ENCODE measurements around the gene SOAT2. TPM values are rescaled to one million over a fixed set of nuclear protein-coding genes. Genes with fewer than 3 reads are reported as not detected.

SOAT2 gene
- total RNA-seq, 6 donors from 2014 or later: 0.11 to 3.1 (median 0.13) TPM; not detected in 3

DNA sequence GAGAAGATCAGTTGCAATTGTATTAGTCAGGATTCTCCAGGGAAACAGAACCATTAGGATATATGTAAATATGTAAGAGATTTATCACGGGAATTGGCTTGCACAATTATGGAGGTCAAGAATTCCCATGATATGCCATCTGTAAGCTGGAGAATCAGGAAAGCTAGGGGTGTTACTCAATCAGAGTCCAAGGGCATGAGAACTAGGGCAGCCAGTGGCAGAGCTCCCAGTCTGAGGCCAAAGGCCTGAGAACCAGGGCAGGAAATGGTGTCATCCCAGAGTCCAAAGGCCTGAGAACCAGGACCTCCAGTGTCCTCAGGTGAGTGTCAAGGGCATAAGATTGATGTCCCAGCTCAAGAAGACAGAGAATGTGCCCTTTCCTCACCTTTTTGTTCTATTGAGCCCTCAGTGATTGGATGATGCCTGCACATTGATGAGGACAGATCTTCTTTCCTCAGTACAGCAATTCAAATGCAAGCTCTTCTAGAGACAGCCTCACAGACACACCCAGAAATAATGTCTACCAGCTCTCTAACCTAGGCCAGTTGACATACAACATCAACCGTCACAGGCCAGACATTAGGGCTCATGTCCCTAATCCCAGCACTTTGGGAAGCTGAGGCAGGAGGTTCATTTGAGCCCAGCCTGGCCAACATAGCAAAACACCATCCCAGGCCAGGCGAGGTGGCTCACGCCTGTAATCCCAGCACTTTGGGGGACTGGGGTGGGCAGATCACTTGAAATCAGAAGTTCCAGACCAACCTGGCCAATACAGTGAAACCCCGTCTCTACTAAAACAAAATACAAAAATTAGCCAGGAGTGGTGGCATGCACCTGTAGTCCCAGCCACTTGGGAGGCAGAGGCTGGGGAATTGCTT is 42.3 kb downstream of the SOAT2 start:
- no peak for ATAC-seq (ENCODE audit: low FRiP score in 2 of 2)
- H3K9me3 ChIP-seq: no peaks in the 10 kb centered on the region
- H3K4me3 ChIP-seq: no peak overlapping the region
- no peak for DNase-seq
- no peaks in the 10 kb centered on the region for H3K4me1 ChIP-seq
- H3K27ac ChIP-seq: no peak overlapping the region
- no peaks in the 10 kb centered on the region for H3K27me3 ChIP-seq
- TF ChIP-seq EP300 (IDR thresholded peaks at IDR 0.05) (no peak), POLR2AphosphoS5 (IDR thresholded peaks at IDR 0.05) (no peak), POLR2A (IDR thresholded peaks at IDR 0.05) (no peak)
- TF ChIP-seq, protein P1, sequence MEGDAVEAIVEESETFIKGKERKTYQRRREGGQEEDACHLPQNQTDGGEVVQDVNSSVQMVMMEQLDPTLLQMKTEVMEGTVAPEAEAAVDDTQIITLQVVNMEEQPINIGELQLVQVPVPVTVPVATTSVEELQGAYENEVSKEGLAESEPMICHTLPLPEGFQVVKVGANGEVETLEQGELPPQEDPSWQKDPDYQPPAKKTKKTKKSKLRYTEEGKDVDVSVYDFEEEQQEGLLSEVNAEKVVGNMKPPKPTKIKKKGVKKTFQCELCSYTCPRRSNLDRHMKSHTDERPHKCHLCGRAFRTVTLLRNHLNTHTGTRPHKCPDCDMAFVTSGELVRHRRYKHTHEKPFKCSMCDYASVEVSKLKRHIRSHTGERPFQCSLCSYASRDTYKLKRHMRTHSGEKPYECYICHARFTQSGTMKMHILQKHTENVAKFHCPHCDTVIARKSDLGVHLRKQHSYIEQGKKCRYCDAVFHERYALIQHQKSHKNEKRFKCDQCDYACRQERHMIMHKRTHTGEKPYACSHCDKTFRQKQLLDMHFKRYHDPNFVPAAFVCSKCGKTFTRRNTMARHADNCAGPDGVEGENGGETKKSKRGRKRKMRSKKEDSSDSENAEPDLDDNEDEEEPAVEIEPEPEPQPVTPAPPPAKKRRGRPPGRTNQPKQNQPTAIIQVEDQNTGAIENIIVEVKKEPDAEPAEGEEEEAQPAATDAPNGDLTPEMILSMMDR (IDR thresholded peaks at IDR 0.05): no peak
- WGBS, 2 donors: 90 to 91% methylated on average over 5 of the region's 5 CpGs
- no peaks in the 10 kb centered on the region for H3K36me3 ChIP-seq

DNA sequence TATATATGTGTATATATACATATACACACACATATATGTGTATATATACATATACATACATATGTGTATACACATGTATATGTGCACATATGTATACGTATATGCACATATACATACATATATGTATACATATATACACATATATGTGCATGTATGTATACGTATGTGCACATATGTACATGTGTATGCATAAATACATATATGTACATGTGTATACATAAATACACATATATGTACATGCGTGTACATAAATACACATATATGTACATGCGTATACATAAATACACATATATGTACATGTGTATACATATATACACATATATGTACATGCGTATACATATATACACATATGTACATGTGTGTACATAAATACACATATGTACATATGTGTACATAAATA is 43.9 kb downstream of the SOAT2 start:
- Histone ChIP-seq H3K27me3 (no peaks in the 10 kb centered on the region), H3K4me1 (no peaks in the 10 kb centered on the region), H3K27ac (no peak overlapping the region), H3K36me3 (no peaks in the 10 kb centered on the region), H3K4me3 (no peak overlapping the region), H3K9me3 (no peaks in the 10 kb centered on the region)
- 89 to 92% methylated on average over 5 of the region's 5 CpGs for WGBS, 2 donors
- TF ChIP-seq, protein P1 (IDR thresholded peaks at IDR 0.05): no peak
- TF ChIP-seq POLR2A (IDR thresholded peaks at IDR 0.05) (no peak), EP300 (IDR thresholded peaks at IDR 0.05) (no peak), POLR2AphosphoS5 (IDR thresholded peaks at IDR 0.05) (no peak)
- ATAC-seq (ENCODE audit: low FRiP score in 2 of 2) (no peak), DNase-seq (no peak)

DNA sequence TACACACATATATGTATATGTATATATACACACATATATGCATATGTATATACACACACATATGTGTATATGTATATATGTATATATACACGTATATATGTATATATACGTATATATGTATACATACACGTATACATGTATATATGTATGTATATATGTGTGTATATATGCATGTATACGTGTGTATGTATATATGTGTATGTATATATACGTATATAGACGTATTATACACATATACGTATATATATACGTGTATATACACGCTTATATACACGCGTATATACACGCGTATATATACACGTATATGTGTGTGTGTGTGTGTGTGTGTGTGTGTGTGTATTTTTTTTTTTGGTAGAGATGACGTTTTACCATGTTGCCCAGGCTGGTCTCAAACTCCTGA is 44.4 kb downstream of the SOAT2 start:
- WGBS, 2 donors: 89 to 93% methylated on average over 15 of the region's 15 CpGs
- H3K4me1 ChIP-seq: no peaks in the 10 kb centered on the region
- H3K27me3 ChIP-seq: no peaks in the 10 kb centered on the region
- H3K4me3 ChIP-seq: no peak overlapping the region
- DNase-seq (no peak), ATAC-seq (ENCODE audit: low FRiP score in 2 of 2) (no peak)
- no peak overlapping the region for H3K27ac ChIP-seq
- TF ChIP-seq, protein P1 (IDR thresholded peaks at IDR 0.05): no peak
- TF ChIP-seq POLR2AphosphoS5 (IDR thresholded peaks at IDR 0.05): no peak
- TF ChIP-seq POLR2A (IDR thresholded peaks at IDR 0.05): no peak
- no peak for TF ChIP-seq EP300 (IDR thresholded peaks at IDR 0.05)
- no peaks in the 10 kb centered on the region for H3K9me3 ChIP-seq
- no peaks in the 10 kb centered on the region for H3K36me3 ChIP-seq

DNA sequence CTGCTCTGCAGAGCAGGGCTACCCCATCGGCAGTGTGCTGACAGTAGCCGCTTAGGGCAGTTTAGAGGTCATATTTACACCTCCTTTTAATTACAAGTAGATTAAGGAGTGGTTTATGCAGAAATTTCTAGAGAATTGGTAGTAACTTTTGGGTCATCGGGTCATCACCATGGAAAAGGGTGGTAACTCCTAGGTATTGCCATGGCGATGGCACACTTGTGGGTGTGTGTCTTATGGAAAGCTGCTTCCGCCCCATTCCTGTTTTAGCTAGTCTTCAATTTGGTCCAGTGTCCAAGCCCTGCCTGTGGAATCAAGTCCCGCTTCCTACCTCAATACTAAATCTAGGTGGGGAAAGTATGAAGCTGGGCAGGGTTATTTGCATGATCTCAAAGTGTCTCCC is 47.8 kb downstream of the SOAT2 start:
- Histone ChIP-seq H3K4me1 (no peaks in the 10 kb centered on the region), H3K36me3 (no peaks in the 10 kb centered on the region), H3K9me3 (no peaks in the 10 kb centered on the region), H3K4me3 (no peak overlapping the region), H3K27me3 (no peaks in the 10 kb centered on the region), H3K27ac (no peak overlapping the region)
- DNase-seq (no peak), ATAC-seq (ENCODE audit: low FRiP score in 2 of 2) (no peak)
- TF ChIP-seq POLR2A (IDR thresholded peaks at IDR 0.05) (no peak), POLR2AphosphoS5 (IDR thresholded peaks at IDR 0.05) (no peak), EP300 (IDR thresholded peaks at IDR 0.05) (no peak)
- TF ChIP-seq, protein P1 (IDR thresholded peaks at IDR 0.05): no peak
- 89 to 90% methylated on average over 6 of the region's 6 CpGs for whole genome bisulfite sequencing, 2 donors

DNA sequence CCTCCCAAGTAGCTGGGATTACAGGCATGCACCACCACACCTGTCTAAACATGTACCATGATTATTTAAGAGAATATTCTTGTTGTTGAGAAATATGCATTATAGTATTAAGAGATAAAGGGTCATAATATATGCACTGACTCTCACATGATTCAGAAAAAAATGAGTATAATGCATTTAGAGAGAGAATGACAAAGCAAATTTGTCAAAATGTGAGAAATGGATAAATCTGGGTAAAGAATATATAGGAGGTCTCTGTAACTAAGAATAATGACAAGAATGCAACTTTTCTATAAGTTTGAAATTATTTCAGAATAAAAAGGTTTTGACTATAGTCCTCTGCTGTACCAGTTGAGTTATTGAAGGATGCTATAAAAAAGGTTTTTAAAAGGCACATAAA is 49.1 kb downstream of the SOAT2 start:
- Histone ChIP-seq H3K27ac (no peak overlapping the region), H3K4me1 (no peaks in the 10 kb centered on the region), H3K9me3 (no peaks in the 10 kb centered on the region), H3K36me3 (no peaks in the 10 kb centered on the region), H3K4me3 (no peak overlapping the region), H3K27me3 (no peaks in the 10 kb centered on the region)
- TF ChIP-seq POLR2A (IDR thresholded peaks at IDR 0.05) (no peak), EP300 (IDR thresholded peaks at IDR 0.05) (no peak), POLR2AphosphoS5 (IDR thresholded peaks at IDR 0.05) (no peak)
- TF ChIP-seq, protein P1 (IDR thresholded peaks at IDR 0.05): no peak
- no peak for DNase-seq
- no peak for ATAC-seq (ENCODE audit: low FRiP score in 2 of 2)
